HG03159 (cell line): ENCODE results near the gene NOD2.
A peak's percentile ranks its signal among the peaks of the same experiment; 100 is the strongest.

Experiments used
- ATAC-seq: cut with Tn5 transposase; IDR thresholded peaks from one replicate; pipeline ENCODE4 v1.9.1; 2021; ENCODE audit warnings: mild to moderate bottlenecking, moderate library complexity; ENCODE audit not compliant: unreplicated experiment

The NOD2 gene

DNA sequence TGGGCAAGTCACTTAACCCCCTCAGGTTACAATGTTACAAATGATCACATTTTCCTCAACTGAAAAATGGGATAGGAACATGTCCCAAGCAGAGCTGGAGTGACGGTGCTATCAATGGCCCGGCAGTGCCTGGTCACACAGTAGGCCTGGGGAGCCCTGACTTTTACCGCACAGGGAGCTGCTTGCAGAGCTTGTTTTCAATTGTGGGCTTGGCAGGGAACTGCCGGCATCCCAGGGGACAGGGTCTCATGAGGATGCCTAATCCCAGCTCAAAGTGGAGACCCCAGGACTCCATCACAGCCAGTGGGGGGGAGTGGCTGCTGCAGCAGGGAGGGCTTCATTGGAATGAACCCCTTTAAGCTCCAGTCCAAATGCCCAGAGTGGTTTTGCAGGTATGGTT lies 23.7 kb upstream of the NOD2 start:
- ATAC-seq, result no peak

DNA sequence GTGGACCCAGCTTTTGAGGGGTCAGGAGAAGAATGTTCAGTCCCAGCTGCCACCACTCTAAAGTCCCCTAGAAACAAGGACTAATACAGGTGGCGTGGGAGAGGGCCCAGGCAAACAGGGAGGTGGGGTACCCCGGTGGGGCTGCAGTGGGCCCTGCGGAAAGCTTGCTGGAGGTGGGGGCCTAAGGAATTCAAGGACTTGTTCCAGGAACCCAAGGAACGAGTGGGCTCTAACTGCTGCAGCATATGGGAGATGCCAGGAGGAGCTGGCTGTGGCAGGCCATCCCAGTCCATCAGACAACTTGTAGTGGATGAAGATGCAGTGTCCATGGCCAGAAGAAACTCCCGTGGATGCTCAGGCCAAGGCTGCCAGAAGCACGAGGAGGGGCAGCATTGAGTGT lies 22.9 kb upstream of the NOD2 start:
- no peak for ATAC-seq

DNA sequence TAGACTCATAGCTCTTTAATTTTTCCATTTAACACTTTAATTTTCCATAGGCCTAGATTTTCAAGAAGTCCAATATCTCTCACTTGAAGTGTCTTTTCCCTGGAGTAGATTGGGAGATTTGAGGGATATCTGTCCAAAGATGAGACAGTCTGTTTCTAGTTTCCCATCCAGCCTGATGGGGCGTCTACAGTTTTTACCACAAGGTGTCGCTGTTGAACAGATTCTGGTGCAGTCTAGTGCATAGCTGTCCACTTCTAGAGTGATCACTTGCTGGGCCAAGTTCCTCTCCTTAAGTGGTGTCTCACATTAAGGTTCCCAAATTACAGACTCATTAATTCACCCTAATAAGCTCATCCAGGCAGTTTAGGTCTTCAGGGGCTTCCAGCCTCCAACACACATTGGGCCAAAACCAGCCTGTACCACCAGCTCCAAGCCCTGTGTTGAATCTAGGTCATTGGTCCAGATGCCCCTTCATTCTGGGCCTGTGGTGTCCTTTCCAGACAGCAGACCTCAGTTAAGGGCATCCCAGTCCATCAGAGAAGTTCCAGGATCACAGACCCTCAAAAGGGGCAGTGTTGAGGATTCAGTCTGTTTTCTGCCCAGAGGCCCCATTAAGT lies 21.7 kb upstream of the NOD2 start:
- ATAC-seq, result no peak

DNA sequence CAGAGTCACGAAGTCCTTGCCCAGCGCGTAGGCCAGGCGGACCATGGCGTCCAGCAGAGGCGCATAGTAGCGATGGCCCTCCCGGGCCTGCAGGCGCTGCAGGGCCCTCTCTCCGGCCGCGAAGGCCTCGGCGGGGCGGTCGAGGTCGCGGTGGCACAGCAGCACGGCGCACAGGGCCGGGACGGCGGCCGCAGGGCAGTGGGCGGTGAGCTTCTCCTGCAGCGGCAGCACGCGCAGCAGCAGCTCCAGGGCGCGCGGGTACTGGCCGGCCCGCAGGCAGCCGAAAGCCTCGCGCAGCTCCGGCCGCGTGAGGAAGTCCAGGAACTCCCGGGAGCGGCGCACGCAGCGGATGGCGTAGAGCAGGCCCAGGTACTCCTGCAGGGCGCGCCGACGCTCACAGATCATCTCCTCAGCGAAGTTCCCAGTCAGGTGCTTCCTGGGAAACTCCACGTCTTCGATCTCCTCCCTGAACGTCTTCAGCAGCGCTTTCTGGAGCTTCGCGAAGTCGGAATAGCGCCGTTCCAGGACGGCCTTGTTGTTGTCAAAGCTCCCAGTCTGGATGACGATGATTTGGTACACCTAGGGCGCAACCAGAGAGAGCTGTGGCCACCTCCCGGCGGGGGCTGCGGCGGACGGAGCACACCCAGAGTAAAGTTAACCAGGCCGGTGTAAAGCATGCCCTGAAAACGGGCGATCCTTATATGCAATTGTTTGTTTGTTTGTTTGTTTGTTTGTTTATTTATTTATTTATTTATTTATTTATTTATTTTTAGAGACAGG lies 19.7 kb upstream of the NOD2 start:
- no peak for ATAC-seq

DNA sequence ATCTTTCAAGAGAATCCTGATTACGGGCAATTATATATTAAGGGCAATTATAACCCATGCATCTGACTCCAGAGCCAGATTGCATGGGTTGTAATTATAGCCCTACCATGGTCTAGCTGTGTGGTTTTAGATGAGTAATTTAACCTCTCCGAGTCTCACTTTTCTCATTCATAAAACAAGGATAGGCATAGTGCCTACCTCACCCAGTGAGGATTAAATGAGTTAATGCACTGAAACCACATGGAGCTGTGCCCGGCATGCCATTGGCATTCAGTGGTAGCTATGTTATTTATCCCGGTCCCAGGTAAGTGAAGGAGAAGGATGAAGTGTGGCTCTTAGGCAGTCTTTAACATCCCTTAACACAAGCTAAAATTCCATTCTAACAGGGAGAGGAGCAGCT lies 18.6 kb upstream of the NOD2 start:
- no peak for ATAC-seq

DNA sequence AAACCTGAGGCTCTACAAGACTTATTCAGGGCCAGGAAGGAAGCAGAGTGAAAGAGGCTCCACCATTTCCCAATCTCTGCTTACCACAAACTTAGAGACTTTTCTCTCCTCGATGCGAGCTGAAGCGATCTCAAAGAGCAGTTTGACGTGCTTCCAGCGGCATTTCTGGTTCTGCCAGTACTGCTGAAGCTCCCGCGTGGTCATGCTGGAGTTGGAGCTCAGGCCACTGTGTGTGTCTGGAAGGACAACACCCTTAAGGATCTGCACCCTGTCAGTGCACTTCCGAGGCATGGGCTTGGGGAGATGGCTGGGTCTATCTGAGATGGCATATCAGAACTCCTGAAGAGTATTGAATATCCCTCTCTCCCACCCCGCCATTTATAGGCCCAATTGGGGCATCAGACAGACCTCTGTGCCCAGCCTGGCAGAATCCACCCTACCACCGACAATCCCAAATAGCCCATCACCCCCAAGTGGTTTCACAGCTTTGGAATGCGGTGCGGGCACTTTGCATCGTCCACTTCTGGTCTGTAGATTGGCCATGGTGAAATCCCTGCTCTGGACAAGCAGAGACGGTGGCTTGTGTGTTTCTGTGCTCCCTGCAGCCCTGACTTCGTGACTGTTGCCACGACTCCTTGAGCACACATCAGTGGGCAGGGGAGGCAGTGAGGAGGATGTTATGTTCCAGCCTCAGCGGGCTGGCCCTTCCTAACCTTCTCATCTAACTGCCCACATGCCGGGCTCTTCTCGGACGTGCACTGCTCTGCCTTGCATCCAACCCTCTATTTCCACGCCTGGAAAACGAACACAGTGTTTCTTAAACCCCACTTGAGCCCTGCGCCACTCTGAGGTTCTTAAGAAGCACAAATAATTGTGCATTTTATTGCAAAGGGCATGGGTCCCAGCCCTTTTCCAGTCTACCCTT lies 17.5 kb upstream of the NOD2 start:
- ATAC-seq, result no peak

DNA sequence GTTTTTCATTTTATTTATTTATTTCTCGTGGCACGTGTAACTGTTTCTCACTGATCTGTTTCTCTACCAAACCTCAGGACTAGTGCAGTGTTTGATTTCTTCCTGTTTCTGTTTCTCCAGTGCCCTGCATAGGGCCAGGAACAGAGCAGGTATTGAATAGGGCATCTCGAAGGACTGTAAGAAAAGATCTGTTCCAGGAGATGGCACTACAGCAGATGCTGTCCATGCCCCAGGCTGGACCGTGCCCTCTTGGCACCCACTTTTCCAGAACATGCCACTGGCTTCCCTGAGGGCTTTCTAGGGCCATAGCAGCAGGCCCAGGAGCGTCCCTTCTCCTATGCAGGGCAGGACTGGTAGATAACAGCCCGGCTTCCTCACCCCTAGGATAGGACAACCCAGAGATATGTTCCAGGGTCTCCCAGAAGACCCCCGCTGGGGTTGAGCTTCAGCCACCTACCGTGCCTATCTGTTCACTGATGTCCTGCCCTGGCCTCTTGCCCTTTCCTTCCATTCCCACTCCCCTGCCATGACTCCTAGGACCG lies 16.7 kb upstream of the NOD2 start:
- no peak for ATAC-seq

DNA sequence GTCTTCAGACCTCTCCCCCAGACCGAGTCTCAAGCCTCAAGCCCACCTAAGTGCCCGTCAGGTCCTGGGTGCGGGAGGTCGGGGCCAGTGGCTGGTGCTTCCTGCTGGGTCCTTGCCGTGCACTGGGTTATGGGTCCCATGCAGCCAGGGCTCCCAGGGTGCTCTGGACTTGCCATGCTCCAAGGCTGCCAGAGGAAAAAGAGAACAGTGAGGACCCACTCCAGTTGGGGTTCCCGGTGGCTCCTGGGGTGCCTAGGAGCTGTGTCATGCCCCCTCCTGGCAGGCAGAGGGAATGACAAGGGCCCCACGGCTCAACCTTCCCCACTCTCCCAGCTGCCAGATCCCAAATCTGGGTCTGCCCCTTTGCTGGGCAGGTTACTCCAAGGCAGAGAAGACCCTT lies 16.1 kb upstream of the NOD2 start:
- ATAC-seq, result no peak

DNA sequence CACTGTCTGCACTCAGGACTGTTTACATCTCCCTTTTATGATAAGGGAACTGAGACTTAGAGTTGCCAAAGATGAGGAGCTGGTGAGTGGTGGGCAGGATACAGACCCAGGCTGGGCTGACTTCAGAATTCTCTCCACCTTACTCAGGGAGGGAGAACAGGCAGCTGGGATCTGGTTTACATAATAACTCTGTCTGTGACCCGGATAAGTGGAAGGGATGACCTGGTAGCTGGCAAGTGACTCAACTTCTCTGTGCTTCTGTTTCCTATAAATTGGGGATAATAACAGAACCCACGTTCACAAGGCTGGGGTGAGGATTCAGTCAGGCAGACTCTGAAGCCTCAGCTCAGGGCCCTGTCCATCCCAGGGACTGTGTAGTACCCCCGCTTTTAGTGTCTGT lies 14.9 kb upstream of the NOD2 start:
- ATAC-seq, result no peak

DNA sequence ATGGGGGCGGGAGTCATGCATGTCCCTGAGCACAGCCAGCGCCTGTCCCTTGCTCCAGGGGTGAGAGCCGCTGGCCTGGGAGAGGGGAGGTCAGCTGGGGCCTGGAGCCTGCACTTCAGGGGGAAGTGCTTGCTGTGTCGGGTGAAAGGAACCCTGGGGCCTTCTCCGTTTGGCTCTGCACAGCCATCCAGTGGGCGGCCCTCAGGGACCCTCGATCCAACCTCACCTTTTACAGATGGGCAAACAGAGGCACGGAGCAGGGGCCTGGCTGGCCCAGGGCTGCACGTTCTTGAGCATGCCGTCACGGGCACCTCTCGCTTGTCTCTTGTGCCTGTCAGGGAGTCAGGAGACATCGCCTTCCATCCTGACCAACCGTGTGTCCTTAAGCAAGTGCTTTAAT lies 14.1 kb upstream of the NOD2 start:
- no peak for ATAC-seq

DNA sequence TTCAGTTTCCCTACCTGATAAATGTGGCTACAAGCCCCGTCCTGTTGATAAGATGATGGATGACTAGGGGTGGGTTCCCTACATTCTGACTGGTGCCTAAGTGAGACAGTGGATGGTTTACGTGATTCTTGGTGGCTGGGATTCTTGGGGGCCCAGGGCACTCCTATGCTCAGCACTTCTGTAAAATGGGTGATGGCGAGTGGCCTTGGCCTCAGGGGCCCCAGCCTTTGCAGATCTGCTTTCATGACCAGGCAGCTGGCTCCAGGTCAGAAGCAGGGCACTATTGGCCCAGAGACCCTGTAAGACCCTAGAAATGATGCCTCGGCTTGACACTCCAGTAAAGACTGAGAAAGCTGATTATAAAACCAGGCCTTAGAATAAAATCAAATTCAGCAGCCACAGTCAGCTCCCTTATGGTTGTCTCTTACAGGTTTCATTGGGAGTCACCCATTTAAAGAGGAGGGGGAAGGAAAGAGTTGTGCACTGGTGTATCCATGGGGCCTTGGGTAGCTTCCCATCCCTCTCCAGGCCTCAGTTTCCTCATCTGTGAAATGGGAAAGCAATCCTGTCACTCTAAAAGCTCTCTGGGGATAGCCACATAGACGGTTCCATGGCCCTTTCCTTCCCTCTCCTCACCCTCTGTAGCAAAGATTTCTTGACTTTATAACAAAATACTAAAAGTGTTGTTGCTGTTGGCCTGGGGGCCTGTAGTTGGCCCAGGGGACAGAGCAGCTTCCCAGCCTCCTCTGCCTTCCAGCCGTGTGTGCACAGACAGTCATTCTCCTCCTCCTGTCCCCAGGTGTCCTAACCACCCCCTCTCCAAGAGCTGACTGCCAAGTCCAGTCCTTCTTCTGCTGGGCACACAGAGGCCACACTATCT lies 13.5 kb upstream of the NOD2 start:
- no peak for ATAC-seq

DNA sequence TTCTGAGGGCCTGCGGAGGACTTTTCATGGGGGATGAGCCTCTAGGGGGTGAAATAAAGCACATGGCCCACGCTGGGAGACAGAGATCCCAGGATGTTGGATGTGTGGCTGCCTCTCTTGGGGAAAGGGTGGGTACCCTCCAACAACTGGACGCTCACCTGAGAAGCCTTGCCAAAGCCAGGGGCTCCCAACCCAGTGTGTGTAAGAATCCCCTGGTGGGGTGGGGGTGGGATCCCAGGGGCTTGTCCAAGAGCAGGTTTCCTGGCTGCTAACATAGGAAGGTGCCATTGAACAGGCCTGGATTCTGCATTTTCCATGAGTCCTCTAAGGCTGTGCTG lies 12.9 kb upstream of the NOD2 start:
- ATAC-seq, result no peak

DNA sequence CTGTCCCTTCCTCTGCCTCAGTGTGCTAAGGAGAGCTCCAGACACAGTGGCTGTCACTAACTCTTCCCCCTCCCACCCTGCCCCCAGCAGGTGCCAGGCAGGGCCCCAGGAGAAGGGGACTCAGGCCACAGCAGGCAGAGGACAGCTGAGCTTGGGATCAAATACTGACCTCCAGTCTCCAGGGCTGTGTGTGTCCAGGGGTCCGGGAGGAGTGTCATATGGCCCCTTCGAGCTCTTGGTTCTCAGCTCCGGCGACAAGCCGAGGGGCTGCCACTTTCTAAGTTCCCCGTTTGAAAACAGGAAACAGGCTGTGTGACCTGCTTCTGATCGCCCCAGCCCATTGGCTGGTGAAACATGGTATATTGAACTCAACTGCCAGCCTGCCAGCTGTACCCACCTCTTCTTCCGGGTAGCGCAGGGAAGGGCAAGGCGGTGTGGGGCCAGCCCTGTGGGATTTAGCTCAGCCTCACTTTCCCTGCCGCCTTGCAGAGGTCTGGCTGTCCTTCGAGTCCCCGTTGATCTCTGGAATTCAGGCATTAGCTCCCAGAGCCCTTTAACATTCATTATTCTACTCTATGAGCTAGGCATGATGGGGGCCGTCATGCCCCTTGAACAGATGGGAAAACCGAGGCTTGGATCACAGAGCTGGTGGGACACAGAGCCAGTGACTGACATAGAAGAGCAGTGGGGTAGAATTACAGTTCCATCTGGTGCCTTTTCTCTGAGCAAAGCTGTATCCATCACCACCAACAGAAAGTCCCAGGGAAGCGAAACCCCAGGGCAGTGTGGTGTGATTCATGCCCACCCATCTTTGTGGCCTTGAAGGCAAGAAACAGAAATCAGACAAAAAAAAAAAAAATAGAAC lies 12.2 kb upstream of the NOD2 start, which contains the start of gene SNX20:
SNX20 (minus strand) TSS at position 292 of the 865 bp plus-strand sequence. CDS start 3,786 bp downstream, outside the sequence.
- ATAC-seq, result peak; percentile 51

DNA sequence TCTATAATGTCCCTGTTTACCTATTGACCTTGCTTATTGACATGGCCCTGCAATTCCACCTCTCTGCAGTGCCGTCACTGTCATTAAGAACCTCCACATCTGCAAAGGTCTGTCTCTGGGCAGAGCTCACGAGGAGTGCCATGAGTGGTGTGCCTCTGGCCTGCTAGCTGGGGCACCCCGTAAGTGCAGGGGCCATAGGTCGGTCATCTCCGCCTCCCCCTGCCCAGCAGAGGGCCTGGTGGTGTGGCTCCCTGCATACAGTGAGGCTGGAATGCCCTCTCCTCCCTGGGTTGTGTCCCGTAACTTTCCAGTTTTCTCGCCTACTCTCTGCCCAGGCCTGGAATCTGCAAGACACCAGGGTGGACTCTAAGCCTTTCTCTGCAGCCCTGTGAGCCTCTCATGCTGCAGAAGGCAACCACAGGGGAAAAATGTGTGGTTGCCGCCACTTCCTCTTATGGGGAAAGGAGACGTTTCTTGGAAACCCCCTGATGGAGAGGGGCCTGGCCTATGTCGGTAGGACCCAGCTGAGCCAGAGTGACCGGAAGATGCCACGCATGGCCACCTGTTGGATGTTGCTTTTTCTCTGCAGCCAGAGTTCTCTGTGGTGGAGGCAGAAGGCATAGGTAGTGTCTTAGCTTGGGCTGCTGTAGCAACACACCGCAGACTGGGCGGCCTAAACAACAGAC lies 9.6 kb upstream of the NOD2 start:
- ATAC-seq, result peak; percentile 55

DNA sequence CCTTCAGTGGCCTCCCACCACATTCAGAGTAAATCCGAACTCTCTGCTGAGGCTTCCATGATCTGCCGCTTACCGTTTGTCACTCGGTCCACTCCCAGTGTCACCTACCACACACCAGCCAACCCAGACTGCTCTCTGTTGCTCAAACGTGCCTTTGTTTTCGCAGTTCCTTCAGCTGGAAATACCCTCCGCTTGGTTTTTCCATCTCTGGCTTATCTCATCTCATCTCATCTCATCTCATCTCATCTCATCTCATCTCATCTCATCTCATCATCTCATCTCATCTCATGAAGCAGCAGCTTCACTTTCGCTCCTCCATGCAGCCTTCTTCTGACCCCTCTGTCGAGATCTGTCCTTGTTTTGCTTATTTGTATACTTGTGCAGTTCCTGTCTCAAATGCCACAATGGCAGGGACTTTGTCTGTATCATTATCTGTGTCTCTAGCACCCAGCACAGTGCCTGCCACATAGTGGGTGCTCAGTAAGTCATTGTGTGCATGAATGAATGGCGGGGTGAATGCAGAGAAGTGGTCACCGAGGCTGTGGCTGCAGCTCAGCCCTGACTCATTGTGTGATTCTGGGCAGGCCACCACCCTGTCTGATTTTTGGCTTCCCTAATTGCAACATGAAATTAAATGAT lies 8.5 kb upstream of the NOD2 start:
- ATAC-seq, result no peak

DNA sequence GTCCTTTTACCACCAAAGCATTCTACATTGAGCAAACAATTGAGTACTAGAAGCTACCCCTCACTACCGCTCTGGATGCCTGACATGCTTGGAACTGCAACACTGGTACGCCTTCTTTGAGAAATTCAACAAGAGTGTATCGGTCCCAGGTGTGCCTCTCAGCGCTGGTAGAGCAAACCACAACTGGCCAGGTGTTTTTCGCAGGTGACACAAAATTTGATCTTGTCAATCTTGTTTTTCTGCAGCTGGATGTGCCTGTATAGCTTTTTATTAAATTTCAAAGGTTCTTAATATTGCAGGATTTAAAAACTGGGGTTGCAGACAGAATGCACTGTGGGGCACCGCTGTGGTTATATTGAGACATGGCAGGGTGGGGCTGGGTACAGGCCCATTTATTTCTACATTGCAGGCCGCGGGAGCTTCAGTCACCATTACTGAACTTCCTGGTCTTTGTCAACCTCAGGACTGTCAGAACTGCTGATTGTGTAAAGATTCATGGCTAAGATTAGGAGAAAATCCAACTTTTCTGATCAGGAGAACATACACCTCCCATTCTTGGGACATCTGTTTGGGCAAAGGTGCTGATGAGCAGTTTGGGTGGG lies 7.8 kb upstream of the NOD2 start:
- ATAC-seq, result no peak

DNA sequence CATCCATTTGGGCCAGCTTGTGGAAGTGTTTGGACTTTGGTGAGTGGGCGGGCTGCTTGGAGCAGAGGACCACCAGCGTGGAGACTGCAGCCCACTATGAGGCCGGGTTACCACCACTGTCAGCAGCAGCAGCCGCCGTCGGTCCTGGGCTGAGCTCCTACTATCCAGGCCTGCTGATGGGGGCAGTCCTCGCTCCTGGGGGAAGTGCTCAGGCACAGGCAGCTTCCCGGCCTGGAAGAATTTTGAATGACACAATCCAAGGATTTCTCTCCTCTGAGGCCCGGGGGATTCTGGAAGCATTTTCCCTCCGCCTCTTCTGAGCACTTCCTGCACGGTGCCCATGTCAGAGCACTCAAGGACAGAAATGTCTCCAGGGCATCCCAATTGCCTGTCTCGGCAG lies 5.3 kb upstream of the NOD2 start:
- no peak for ATAC-seq

DNA sequence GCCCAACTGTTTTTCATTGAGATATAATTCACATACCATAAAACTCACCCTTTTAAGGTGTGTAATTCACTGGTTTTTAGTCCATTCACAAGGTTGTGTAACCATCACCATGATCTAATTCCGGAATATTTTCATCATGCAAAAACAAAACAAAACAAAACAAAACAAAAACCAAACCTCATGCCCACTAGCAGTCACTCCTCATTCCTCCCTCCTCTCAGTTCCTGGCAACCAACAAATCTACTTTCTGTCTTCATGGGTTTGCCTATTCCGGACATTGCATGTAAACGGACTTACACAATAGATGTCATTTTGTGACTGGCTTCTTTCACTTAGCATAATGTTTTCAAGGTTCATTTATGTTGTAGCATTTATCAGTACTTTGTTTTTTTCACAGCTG lies 4.5 kb upstream of the NOD2 start:
- ATAC-seq, result no peak
